Stimulated activated CD8-positive, alpha-beta memory T cell treated with anti-CD3 and anti-CD28 coated beads, Interleukin-7, amount 100 ng/mL, for 48 hours (primary cell): ENCODE results near the gene TANC1.
"Not testable (repeated sequence)": the region's sequence is repeated elsewhere in the genome, so short reads cannot be mapped to it uniquely, and the experiment has no call there.

Experiments
- DNase-seq, 2 donors: peaks; one replicate each; pipeline ENCODE4 v3.0.0-alpha.2; 2020; ENCODE audit warnings: low read depth in 1 of 2; ENCODE audit errors: extremely low read depth in 1 of 2

Gene TANC1

DNA sequence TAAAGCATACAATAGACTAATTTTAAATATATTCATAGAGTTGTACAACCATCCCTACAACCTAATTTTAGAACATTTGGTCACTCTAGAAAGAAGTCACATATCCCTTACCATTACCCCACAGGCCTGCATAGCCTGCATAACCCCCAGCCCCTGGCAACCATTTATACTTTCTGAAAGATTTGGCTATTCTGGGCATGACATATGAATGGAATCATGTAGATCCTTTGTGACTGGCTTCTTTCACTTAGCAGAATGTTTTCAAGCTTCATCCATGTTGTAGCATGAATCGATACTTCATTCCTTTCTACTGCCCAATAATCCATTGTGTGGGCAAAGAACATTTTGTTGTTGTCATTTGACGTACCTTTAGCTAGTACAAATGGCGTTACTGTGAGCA is 166.5 kb downstream of the TANC1 start:
- DNase-seq: no peak

DNA sequence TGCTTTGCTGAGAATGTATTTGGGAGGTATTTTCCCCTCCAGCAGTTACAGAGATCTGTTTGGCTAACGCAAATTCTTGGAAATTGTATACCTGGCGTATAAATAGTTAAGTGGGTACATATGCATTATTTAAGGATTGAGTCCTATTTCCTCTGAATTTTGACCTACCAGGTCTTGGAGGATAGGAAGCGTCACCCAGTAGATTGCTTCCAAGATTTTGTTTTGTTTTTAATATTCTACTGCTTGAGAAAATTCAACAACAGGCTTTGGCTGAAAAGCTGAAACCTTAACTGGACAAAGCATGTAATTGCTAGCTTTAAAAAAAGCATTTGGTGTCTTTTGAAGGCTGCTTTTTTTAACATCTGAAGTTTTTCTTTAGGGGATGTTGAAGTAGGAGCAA is 168.0 kb downstream of the TANC1 start:
- no peak for DNase-seq

DNA sequence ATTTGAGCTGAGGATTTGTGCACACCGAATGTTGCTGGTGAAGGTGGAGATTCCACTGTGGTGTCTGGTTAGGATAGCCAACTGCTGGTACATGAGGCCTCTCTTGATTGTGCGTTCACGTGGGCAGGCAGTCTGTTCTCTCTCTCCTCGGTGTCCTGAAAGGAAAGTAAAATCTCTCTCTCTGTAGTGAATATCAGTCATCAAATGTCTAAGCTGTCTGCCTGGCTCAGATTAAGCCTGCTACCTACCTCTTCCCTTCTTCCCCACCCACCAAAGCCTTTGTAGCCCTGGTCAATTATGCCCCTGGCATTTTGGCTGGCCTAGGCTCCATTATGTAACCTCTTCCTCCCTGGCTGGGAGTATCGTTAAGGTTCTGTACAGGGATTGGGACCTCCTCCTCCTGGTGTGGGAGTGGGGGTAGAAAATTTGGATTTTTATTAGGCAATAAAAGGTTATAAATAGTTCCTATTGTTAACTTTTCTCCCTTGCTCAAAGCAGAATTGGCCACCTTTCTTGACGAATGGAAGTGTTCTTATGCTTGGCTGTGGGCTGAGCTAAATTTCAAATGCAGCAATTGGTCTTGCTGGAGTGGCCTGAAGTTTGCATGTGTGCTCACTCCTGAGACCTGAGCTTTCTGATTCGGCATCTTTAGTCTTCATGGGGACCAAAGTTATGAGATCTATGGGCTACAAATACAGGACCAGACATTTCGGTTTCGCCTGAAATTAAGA is 169.2 kb downstream of the TANC1 start:
- no peak for DNase-seq

DNA sequence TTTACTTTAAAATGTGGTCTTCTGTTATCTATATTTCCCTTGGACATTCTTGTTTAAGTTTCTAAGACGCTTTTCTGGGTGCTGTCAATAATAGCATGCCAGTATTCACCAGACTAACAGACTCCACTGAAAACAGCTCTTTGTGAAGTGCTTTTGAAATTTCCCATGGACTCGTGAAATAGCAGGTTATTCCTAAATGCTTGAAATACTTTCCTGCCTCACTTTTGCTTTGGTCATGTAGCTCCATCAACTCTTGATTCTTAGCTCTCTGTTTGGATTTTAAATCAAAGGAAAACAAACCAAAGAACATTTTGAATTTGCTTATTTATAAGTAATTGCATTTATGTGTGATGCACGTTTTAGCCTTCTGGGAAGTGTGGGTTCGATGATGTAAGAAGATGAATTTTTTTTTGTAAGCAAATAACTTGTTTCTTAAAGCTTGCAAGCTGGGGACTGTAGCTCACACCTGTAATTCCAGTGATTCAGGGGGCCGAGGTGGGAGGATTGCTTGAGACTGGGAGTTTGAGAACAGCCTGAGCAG is 170.3 kb downstream of the TANC1 start:
- DNase-seq: no peak

DNA sequence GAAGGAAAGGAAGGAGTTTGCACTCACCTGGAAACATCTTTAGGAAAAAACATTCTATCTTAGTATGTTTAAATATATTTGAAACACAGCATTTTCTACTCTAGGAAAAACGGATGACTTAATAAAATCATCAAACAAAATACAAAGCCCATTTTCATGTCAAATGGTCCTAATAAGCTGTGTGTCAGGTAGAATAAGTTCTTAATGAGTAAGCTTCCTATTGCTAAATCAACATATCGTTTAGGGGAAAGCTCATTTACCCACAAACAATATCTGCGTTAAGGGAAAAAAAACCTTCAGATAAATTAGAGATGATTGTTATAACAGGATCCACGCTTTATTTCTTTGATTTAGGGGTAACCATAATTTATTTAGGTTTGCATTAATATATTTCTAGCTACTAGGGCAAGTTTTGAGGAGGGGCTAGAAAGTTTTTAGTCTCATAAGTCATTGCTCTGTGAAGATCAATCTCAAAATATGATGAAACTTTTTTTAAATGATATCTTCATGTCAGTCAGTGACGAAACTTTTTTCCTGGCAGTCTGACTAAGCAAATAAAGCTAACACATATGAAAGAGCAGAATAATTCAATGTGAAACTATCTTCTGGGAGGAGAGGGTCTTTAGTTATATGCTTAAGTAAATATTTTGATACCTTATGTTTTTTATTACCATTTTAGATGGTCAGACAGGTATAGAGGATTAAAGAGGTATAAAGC is 170.9 kb downstream of the TANC1 start:
- DNase-seq: no peak

DNA sequence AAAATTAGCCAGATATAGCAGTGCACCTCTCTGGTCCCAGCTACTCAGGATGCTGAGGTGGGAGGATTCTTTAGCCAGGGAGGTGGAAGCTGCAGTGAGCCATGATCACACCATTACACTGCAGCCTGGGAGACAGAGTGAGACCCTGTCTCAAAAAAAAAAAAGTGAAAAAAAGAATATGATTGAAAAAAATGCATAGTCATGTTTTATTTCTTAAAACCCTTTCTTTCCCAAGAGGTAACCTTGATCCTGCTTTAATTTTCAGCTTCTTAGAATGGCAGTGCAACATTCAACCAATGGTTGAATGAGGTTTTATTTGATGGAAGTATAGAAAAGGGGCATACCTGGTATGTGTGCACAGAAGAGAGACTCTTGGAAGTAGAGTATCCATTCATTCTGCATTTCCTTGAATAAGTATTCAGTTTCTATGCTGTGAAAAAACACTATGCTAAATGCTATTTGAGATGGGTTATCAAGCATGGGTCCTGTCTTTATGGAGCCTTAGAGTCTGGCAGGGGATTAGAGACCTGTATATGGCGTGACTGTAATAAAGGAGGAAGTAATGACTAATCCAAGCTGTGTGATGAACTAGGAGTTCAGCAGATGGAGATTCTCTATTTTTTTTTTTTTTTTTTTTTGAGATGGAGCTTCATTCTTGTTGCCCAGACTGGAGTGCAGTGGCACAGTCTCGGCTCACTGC is 171.8 kb downstream of the TANC1 start:
- no peak for DNase-seq

DNA sequence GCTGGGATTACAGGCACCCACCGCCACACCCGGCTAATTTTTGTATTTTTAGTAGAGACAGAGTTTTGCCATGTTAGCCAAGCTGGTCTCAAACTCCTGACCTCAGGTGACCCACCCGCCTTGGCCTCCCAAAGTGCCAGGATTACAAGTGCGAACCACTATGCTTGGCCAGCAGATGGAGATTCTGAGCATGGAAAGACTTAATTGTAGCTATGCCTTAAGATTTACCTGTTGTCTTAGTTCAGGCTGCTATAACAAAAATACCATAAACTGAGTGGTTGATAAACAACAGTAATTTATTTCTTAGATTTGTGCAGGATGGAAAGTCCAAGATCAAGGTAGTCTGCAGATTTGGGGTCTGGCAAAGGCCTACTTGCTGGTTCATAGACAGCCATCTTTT is 172.4 kb downstream of the TANC1 start:
- not testable (repeated sequence) for DNase-seq

DNA sequence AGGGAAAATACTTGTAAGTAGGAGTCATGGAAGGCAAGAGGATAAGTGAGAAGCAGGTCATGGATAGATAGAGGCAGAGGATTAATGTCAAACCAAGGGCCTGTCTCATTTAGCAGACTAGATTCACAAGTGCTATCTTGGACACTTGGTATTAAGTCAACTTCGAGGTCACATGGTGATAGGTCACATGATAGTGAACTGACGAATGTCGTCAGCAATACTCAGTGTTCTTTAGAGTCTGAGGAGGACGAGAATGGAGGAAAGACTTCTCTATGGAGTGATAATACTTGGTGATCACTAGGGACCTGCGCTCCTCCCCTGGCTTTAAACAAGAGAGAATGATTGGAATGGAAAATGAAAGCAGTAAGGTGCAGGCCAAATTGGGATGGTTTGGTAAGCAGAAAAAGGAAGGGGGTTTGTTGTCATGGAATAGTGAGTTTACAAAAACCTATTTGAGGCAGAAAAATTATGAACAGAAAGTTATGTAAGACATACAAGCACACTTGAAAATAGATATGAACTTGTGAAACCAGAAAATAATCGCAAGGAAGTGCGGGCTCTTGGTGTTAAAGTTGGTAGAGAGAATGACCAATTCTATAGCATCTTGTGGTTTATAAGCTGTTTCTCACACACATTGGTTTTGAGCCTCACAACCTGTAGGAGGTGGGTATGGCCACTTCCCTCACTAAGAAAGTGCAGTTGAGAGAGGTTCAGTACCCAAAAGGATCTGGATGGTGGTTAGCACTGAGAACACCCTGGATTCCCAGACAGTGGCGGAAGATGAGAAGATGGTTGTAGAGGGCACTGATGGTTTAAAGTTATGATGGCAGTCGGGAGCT is 176.6 kb downstream of the TANC1 start:
- no peak for DNase-seq

DNA sequence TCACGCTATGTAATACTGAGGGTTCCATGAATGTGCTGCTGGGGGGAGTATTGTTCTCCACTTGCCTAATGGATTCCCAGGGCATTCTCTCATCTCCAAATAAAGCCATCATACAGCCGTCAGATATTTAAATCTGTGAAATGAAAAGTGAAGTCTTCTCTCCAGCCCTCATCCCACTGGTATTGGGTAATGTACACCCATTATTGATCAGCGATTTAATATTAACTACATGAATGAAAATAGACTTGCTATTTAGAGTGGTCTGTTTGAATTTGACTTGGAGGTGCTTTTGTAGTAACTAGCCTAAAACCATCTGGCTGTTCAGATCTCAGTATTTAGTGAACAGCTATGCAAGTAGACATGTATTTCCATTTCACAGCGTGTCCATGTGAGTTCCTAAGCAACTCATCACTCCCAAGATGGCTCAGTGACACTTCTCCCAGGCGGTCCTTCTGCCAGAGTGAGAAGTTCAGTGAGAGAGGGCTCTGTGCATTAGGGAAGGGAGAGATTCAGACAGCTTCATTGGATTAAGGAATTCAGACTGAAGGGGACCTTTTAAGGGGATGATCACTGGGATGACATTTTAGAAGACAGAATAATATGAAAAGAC is 177.4 kb downstream of the TANC1 start:
- no peak for DNase-seq

DNA sequence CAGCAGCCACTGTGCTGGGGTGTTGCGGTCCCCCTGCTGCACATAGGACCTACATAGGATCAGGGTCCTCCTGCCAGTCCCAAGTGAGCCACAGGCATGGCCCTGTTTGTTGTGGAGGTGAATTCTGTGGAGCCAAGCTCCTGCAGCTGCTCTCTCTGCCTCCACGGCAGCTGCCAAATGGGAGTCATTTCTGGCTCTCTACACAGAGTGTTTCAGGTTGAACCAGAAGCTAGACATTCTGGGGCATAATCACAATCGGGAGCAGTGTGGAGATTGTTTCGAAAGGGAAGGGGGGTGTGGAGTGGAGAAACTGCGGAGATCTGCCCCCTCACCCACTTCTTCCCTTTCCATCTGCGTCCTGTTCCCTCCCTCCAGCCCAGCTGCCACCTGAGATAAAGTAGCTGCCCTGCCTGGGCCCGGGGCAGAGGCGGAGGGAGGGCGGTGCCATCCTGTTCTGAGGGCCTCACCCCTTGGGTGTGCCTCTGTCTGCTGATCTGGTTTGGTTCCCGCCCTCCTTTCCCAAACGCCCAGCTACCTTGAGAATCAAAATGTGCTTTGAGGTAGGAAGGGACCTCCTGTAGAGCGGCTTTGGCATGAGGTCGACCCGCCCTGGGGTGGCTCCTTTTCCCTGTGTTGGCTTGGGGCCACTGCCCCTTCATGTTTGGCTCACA is 178.7 kb downstream of the TANC1 start:
- no peak for DNase-seq

DNA sequence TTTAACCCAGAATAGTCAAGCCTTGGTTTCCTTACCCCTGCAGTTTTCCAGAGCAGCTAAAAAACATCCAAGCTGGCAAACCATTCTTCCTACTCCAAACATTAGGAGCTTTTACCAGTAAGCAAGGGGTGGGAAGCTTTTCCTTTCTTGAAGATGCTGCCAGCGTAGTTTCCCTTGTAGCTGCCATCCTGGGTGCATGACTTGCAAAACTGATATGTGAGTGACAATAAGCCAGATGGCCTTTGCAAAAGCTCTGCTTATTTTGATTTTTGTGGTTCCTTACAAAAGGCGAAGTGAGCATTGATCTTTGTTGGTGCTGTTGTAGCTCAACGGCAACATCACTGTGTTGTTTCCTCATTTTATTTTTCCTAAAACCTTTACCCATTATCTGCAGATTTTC is 179.2 kb downstream of the TANC1 start:
- DNase-seq: no peak

DNA sequence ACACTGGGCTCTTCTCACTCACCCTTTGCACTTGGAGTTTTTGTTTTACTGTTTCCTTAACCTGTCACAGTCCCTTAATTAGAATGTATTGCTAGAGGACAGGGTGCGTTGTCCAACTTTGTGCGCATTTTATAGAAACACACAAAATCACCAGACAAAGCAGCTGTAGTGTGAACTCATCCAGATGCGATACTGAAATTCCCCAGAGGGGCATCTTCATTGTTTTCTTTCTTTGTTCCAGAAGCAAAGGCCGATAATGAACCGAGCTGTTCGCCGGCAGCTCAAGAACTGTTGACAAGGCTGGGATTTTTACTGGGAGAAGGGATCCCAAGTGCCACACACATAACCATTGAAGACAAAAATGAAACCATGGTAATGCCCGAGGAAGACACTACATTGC is 180.5 kb downstream of the TANC1 start:
- no peak for DNase-seq

DNA sequence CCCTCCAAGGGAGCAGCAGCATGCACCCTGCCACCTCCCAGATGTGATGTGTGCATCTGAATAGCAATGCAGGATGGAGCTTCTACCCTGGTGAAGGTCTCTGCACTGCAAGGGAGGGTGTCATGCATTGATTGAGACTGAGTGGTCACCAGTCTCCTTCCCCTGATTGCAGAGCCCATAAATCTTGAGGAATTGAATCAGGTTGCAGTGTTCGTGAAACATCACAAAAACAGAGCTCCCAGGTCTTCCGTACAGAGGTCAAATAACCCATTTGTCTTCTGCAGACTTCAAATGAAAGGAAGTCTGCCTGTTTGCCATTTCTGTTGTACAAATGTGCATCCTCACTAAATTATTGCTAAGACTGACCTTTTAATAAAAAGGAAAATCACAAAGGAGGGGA is 181.3 kb downstream of the TANC1 start:
- no peak for DNase-seq

DNA sequence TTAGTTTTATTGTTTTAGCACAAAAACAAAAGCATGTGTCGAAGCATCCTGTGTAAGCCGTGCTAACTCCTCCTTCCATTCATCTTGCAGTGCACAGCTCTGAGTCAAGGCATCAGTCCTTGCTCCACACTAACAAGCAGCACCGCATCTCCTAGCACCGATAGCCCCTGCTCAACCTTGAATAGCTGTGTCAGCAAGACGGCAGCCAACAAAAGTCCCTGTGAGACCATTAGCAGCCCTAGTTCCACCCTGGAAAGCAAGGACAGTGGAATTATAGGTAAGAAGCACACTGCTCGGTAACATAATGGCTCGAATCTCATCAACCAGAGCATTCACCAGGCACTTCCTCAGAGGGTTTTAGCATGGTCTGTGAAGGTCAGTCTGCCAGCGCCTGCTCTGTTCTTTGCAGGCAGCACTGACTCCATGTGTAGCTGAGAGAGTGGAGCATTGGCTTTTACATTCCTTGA is 181.9 kb downstream of the TANC1 start:
- DNase-seq: no peak

DNA sequence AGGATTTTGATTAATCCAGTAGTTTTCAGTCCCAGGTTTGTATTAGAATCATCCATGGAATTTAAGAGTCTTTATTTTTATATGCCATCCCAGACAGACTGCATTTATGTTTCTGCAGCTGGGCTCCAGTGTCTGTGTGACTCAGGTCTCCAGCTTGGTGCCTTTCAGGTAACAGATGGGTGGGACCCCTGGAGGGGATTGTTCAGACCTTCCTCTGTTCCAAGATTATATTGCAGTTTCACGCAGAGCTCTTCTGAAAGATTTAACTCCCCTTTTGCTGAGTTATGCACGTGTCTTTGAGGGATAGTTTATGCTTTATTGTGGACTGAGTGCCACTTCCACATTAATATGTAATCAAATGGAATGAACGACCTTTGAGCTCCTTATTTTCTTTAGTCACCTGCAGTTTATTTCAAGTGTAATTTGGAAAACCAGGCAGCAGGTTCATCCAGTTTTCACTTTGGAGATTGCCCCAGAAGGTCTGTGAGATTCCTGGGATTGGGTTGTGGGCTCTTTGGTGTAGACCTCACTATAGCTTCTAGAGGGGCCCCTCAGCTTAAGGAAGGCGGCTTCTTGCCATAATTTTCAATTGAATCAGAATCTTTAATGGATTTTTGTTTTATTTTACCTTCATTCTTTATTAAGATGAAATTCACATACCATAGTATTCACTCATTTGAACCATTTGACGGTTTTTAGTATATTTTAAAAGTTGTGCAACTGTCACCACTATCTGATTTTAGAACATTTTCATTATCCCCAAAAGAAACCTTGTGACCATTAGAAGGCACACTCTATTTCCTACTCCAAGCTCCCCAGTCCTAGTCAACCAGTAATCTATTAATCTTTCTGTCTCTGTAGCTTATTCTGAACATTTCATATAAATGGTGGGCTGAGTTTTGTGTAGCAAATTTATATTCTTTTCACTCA is 183.0 kb downstream of the TANC1 start:
- DNase-seq: no peak

DNA sequence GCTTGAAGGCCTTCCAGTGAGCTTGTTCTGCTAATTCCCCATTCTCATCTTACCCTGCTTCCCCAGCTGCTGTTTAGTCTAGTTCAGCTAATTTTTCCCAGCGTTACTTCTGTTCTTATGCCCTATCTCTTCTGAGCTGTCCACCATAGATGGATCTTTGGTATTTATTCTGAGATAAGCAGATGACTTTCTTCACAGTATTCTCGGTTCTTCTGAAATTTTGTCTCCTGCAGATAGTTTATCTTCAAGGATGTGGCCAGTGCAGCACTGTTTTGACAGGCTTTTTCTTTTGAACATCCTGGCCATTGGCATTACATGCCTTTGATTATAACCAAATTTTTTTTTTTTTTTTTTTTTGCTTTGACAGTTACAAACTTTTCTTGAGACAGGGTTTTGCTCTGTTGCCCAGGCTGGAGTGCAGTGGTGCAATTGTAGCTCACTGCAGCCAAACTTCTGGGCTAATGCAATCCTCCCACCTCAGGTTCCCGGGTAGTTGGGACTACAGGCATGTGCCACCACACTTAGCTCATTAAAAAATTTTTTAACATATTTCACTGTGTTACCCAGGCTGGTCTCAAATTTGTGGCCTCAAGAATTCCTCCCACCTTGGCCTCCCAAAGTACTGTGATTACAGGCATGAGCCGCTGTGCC is 183.8 kb downstream of the TANC1 start:
- no peak for DNase-seq

DNA sequence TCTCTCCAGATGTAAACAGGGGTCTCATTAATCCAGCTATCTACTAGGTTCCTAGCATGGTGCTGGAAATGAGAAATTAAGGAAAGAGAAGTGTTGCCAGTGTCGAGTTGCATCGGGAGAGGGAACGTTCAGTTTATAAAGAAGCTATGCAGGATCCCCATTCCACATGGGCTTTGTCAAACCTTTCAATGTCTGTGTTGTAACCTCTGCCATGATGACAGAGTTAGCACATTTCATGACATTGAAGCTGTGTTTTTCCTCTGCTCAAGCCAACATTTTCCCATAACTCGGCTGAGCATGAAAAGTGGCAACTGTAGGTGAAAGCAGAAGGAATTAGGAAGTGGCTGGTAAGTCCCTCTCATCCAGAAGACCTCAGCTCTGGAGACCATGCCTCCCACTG is 184.6 kb downstream of the TANC1 start:
- no peak for DNase-seq

DNA sequence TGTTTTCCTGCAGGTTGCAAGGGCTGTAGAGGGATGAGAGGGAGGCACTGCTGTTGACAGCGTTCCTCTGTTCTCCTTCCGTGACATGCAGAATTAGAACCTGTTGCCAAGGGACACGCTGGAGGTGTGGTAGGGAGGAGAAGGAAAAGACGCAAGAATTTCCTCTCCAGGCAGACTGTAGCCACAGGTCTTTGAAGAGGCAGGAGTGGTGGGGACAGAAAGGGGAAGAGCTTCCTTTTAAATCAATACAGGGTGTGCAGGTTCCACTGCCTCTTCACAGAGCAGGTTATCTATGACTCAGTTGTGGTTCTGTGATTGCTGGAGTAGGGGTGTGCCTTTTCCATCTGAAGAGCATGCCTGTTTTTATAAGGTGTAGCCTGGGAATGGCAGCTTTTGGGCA is 185.0 kb downstream of the TANC1 start:
- no peak for DNase-seq
